Heart right ventricle (tissue), 16 donors: ENCODE data around the gene MGLL. TPM values are rescaled to one million over a fixed set of nuclear protein-coding genes. Genes with fewer than 3 reads are reported as not detected.
A peak's percentile ranks its signal among the peaks of the same experiment; 100 is the strongest.

Experiments used
- ATAC-seq, 8 donors: fragments of 200-7000 bp; cut with Tn5 transposase; one replicate each; pipeline ENCODE4 v1.9.1; 2020; ENCODE audit warnings: mild to moderate bottlenecking in 8 of 8, moderate library complexity in 8 of 8, moderate number of reproducible peaks in 1 of 8
- DNase-seq, 2 donors: peaks; one replicate each; pipeline ENCODE4 v3.0.0-alpha.2; 2020
- H3K27ac ChIP-seq, 10 donors: fragments of 200-600 bp; sonication (generic) in 2 of 10; one replicate each; pipeline versions ENCODE4 v1.5.0 to v1.8.0; 2020 to 2022; ENCODE audit warnings: mild to moderate bottlenecking in 3 of 10
- H3K27me3 ChIP-seq, 7 donors: fragments of 200-600 bp; one replicate each; pipeline ENCODE4 v1.8.0; 2021 to 2022; ENCODE audit warnings: mild to moderate bottlenecking in 2 of 7
- H3K36me3 ChIP-seq, 9 donors: fragments of 200-600 bp; sonication (generic) in 1 of 9; one replicate each; pipeline versions ENCODE4 v1.5.0 to v1.8.0; 2020 to 2022; ENCODE audit warnings: mild to moderate bottlenecking in 2 of 9
- H3K4me1 ChIP-seq, 9 donors: fragments of 200-600 bp; sonication (generic) in 1 of 9; one replicate each; pipeline versions ENCODE4 v1.5.0 to v1.8.0; 2020 to 2022; ENCODE audit warnings: mild to moderate bottlenecking in 4 of 9
- H3K4me3 ChIP-seq, 10 donors: fragments of 200-600 bp; sonication (generic) in 2 of 10; one replicate each; pipeline versions ENCODE4 v1.5.0 to v1.8.0; 2020 to 2022; ENCODE audit warnings: mild to moderate bottlenecking in 7 of 10, moderate library complexity in 2 of 10
- H3K9me3 ChIP-seq, 11 donors: fragments of 200-600 bp in 10 of 11; sonication (generic) in 2 of 11; one replicate each; pipeline versions ENCODE4 v1.5.0 to v1.8.0; 2013 to 2022; ENCODE audit warnings: mild to moderate bottlenecking in 2 of 11, control low read depth in 1 of 11, moderate library complexity in 1 of 11
- CTCF ChIP-seq, 9 donors: fragments of 200-600 bp; sonication (generic) in 2 of 9; IDR thresholded peaks; one replicate each; pipeline versions ENCODE4 v1.5.0 to v1.8.0; 2021 to 2022; ENCODE audit warnings: antibody characterized with exemption in 9 of 9, mild to moderate bottlenecking in 5 of 9, moderate library complexity in 1 of 9
- WGBS, 2 donors: extraction: QIAGEN DNeasy Blood & Tissue Kit; methylation state at CpG; one replicate each; pipeline ENCODE4 v1.1.7; 2013; ENCODE audit warnings: inconsistent platforms in 1 of 2; 5-methylcytosine and 5-hydroxymethylcytosine counted together
- intact Hi-C, 10 donors: fragments of 100-400 bp; cut with DNase I; formaldehyde crosslinking; loops; one replicate each; pipeline versions ENCODE4 v1.11.1 to v1.14.2; 2022
- polyA plus RNA-seq, 2 donors: library from polyadenylated mRNA; stranded (reverse); fragments of 200-250 nt; gene quantifications; one replicate each; pipeline ENCODE4 v1.2.3, GENCODE V29; 2013
- total RNA-seq, 10 donors: library from RNA; stranded (reverse); fragmentation: NEBNext Ultra II Directional in 3 of 10; extraction: Animal tissue kit (Norgen Biotek cat#: 25700) in 3 of 10; gene quantifications; one replicate each; pipeline versions ENCODE4 v1.2.1 to v1.2.4, GENCODE V29; 2021 to 2023
- donor health status: Arrhythmogenic right ventricular cardiomyopathy.
- donor health status: ischemic (EF 13 %, LVEDD 7.1; RV severe dilation, severe dysfunction).
- donor health status: healthy with polysubstance abuse.
- donor health status: DM: no; HTN: yes; CAD: no.
- donor health status: DM: no; HTN: no; CAD: no.
- donor health status: ischemic (EF 25% LVEDD 6.9; RV normal size, moderate dysfunction).
- donor health status: ischemic (EF 25% LVEDD 5.7; RV mildly dilated, moderate dysfunction).
- donor health status: healthy.
- donor health status: DM: yes; HTN: yes; CAD: no.
- donor health status: Ischemic cardiomyopathy.
- donor health status: ischemic (EF 35%, LVEDD 5.7; RV mildly dilated, moderate dysfunction).
- donor health status: nonischemic (EF 11% LVEDD 7.7; RV severe dilation, severe dysfunction).
- donor health status: DM: yes; HTN: yes; CAD: no.
- donor health status: PGD.
- donor health status: ischemic (EF 29% LVEDD 5.4; RV normal size, mild dysfunction).
- donor health status: nonischemic (EF 23%, LVEDD 6.1; RV moderate dilation, normal function).

Gene MGLL
- total and polyA plus RNA-seq, 12 donors = 35.7 to 103 (median 65.2) TPM

GRCh38 chr3:127728417-127729015 is 93.8 kb downstream of the MGLL start:
- DNase-seq (no peak), ATAC-seq (no peak)
- Histone ChIP-seq H3K36me3 (peaks cover 0 to 29% (median 0%) of the 10 kb centered on the region in 9 donors), H3K4me3 (no peak overlapping the region), H3K4me1 (peaks cover 7 to 80% (median 51%) of the 10 kb centered on the region in 9 donors), H3K9me3 (no peaks in the 10 kb centered on the region), H3K27me3 (no peaks in the 10 kb centered on the region), H3K27ac (peak overlapping the region in 4 of 10 donors; percentile 15 to 72 (median 62))
- intact Hi-C loops = no loop called here
- TF ChIP-seq CTCF (IDR thresholded peaks at IDR 0.05) = no peak
- WGBS, 2 donors = 78 to 82% methylated on average over 7 of the region's 7 CpGs

GRCh38 chr3:127726894-127727293 is 95.4 kb downstream of the MGLL start:
- 65 to 71% methylated on average over 3 of the region's 3 CpGs for WGBS, 2 donors
- no peak overlapping the region for H3K4me3 ChIP-seq
- H3K36me3 ChIP-seq = peaks cover 0 to 35% (median 0%) of the 10 kb centered on the region in 9 donors
- peaks cover 9 to 74% (median 51%) of the 10 kb centered on the region in 9 donors for H3K4me1 ChIP-seq
- TF ChIP-seq CTCF (IDR thresholded peaks at IDR 0.05) = no peak
- DNase-seq (no peak), ATAC-seq (peak in 6 of 8 donors; percentile 24 to 85 (median 62))
- H3K9me3 ChIP-seq = no peaks in the 10 kb centered on the region
- H3K27me3 ChIP-seq = no peaks in the 10 kb centered on the region
- peak overlapping the region; percentile 36 to 99 (median 68) for H3K27ac ChIP-seq
- intact Hi-C loops = no loop called here

GRCh38 chr3:127723011-127723567 is 99.2 kb downstream of the MGLL start:
- no peak for TF ChIP-seq CTCF (IDR thresholded peaks at IDR 0.05)
- H3K27ac ChIP-seq = peak overlapping the region in 9 of 10 donors; percentile 13 to 99 (median 58)
- H3K4me3 ChIP-seq = no peak overlapping the region
- peak in 5 of 8 donors; percentile 8 to 29 (median 18) for ATAC-seq
- H3K4me1 ChIP-seq = peaks cover 4 to 74% (median 43%) of the 10 kb centered on the region in 9 donors
- no peak for DNase-seq
- peaks cover 0 to 56% (median 17%) of the 10 kb centered on the region in 9 donors for H3K36me3 ChIP-seq
- WGBS, 2 donors = 38 to 39% methylated on average over 11 of the region's 11 CpGs
- H3K27me3 ChIP-seq = no peaks in the 10 kb centered on the region
- H3K9me3 ChIP-seq = no peaks in the 10 kb centered on the region
- intact Hi-C loops = no loop called here

- H3K36me3 ChIP-seq = peaks cover 0 to 64% (median 17%) of the 10 kb centered on the region in 9 donors
- TF ChIP-seq CTCF (IDR thresholded peaks at IDR 0.05) = no peak
- peak overlapping the region in 8 of 10 donors; percentile 13 to 99 (median 63) for H3K27ac ChIP-seq
These were observed 100.1 kb downstream of the MGLL start for GRCh38 chr3:127722091-127722784.

More at GRCh38 chr3:127722091-127722784, 100.1 kb downstream of the MGLL start:
- Histone ChIP-seq H3K4me1 (peaks cover 4 to 79% (median 48%) of the 10 kb centered on the region in 9 donors), H3K4me3 (no peak overlapping the region), H3K9me3 (no peaks in the 10 kb centered on the region), H3K27me3 (no peaks in the 10 kb centered on the region)
- peak in 2 of 8 donors; percentile 9 to 20 for ATAC-seq
- no peak for DNase-seq
- 59 to 65% methylated on average over 13 of the region's 13 CpGs for WGBS, 2 donors
- intact Hi-C loops = no loop called here
